ENCODE measurements around the gene L1CAM. TPM values are rescaled to one million over a fixed set of nuclear protein-coding genes. Genes with fewer than 3 reads are reported as not detected.

L1CAM gene
- total and polyA plus RNA-seq, 2 donors (not counting 1 experiment from before 2014, with no cell fraction given), result 9.4 to 19.9 TPM

DNA sequence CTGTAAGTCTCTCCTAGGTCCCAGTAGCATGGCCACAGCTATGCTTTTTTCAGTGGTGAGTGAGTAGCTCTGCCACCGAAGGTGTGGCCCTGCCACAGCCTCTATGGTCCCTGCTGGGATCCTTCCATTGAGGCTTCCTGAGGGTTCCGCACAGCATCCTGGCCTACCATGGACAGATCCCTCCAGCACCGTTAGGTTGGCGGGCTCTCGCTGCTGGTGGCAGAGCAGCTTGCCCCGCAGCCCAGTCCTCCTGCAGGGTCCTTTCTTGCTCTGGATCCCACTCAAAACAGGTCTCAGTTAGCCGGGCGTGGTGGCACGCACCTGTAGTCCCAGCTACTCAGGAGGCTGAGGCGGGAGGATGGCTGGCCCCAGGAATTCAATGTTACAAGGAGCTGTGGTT, 53.2 kb downstream of the L1CAM start:
- Histone ChIP-seq H3K27ac (ENCODE audit: low read length in 2 of 2) (no peak overlapping the region), H3K4me3 (ENCODE audit: control extremely low read depth in 1 of 5, extremely low read depth in 1 of 5, insufficient read depth in 1 of 5, low read depth in 2 of 5, low read length in 4 of 5) (no peak overlapping the region), H3K36me3 (replicated peaks in 1 of 2; ENCODE audit: control extremely low read depth in 1 of 2, control insufficient read depth in 1 of 2, extremely low read depth in 1 of 2, insufficient read depth in 2 of 2, low read length in 1 of 2) (no peaks in the 10 kb centered on the region), H3K9ac (ENCODE audit: low read length) (no peak overlapping the region), H4K20me1 (ENCODE audit: control insufficient read depth, insufficient read depth, low read length, poor library complexity, severe bottlenecking) (no peaks in the 10 kb centered on the region), H2AFZ (ENCODE audit: insufficient read depth, low read depth, low read length, poor library complexity, severe bottlenecking) (no peak overlapping the region), H3K27me3 (replicated peaks in 1 of 4; ENCODE audit: control extremely low read depth in 1 of 4, control insufficient read depth in 3 of 4, insufficient read depth in 4 of 4, low read length in 3 of 4) (peaks cover 0 to 37% (median 8%) of the 10 kb centered on the region in 4 experiments), H3K4me2 (replicated peaks; ENCODE audit: low read depth, low read length, poor library complexity, severe bottlenecking) (no peak overlapping the region), H3K79me2 (ENCODE audit: control insufficient read depth, insufficient read depth, low read length) (no peaks in the 10 kb centered on the region), H3K9me3 (ENCODE audit: control extremely low read depth in 1 of 3, control insufficient read depth in 2 of 3, insufficient read depth in 1 of 3, low read length in 2 of 3) (peaks cover 0 to 9% (median 0%) of the 10 kb centered on the region in 3 donors), H3K4me1 (ENCODE audit: control insufficient read depth in 2 of 2, insufficient read depth in 2 of 2, low read length in 2 of 2) (peaks cover 7 to 16% of the 10 kb centered on the region in 2 donors)
- ChIA-PET CTCF (no interaction called here), POLR2A (no interaction called here)
- H3K27ac Mint-ChIP-seq, result no peak overlapping the region
- DNase-seq (no peak), ATAC-seq (ENCODE audit: low read depth) (no peak)
- no peak overlapping the region for H3K4me3 Mint-ChIP-seq
- 93% methylated on average over 6 of the region's 10 CpGs for WGBS (ENCODE audit: insufficient coverage)
- H3K9me3 Mint-ChIP-seq (ENCODE audit: insufficient read depth), result no peaks in the 10 kb centered on the region
- intact Hi-C loops (cut with micrococcal nuclease), result no loop called here
- H3K27me3 Mint-ChIP-seq, result peaks cover 21% of the 10 kb centered on the region
- TF ChIP-seq EZH2 (IDR thresholded peaks at IDR 0.05; ENCODE audit: borderline replicate concordance, insufficient read depth, low read depth, low read length, poor library complexity, severe bottlenecking), result no peak
- TF ChIP-seq, protein P1, sequence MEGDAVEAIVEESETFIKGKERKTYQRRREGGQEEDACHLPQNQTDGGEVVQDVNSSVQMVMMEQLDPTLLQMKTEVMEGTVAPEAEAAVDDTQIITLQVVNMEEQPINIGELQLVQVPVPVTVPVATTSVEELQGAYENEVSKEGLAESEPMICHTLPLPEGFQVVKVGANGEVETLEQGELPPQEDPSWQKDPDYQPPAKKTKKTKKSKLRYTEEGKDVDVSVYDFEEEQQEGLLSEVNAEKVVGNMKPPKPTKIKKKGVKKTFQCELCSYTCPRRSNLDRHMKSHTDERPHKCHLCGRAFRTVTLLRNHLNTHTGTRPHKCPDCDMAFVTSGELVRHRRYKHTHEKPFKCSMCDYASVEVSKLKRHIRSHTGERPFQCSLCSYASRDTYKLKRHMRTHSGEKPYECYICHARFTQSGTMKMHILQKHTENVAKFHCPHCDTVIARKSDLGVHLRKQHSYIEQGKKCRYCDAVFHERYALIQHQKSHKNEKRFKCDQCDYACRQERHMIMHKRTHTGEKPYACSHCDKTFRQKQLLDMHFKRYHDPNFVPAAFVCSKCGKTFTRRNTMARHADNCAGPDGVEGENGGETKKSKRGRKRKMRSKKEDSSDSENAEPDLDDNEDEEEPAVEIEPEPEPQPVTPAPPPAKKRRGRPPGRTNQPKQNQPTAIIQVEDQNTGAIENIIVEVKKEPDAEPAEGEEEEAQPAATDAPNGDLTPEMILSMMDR (IDR thresholded peaks at IDR 0.05), result no peak
- H3K4me1 Mint-ChIP-seq, result peaks cover 3% of the 10 kb centered on the region

DNA sequence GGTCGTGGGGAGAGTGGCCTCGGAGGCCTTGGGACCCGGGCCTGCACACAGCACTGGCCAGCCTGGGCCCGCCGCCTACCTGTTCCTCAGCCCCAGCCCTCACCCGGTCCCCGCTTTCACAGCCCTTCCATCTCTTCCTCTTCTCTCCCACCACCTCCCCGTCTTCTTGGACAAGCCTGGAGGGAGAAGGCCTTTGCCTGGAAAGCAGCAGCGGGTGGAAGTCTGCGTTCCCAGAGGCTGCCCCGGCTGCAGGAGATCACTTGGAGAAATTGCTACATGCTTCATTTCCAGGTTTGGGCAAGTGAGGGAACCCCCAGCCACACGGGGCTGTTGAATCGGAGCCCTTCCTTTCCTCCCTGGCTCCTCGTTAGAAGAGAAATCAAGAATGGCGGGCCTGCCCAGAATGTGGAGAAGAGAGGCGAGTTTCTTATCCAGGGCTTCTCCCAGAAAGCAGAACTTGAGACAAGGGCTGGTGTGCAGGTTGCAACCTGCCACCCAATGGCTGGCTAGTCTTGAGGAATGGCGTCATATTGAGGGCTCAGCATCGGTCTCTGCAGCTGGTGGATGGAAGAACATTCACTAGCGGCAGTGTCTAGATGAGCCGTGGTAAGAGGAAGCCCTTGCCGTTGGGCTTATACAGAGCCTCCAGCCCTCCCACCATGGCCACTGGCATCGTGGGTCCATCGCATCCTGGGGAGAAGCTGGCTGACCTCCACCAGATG, 54.4 kb downstream of the L1CAM start:
- H3K9me3 ChIP-seq (ENCODE audit: control extremely low read depth in 1 of 3, control insufficient read depth in 2 of 3, insufficient read depth in 1 of 3, low read length in 2 of 3), result peaks cover 0 to 9% (median 0%) of the 10 kb centered on the region in 3 donors
- no peak overlapping the region for H3K27ac ChIP-seq (ENCODE audit: low read length in 2 of 2)
- no peak for DNase-seq
- peaks cover 7 to 16% of the 10 kb centered on the region in 2 donors for H3K4me1 ChIP-seq (ENCODE audit: control insufficient read depth in 2 of 2, insufficient read depth in 2 of 2, low read length in 2 of 2)
- 69% methylated on average over 3 of the region's 23 CpGs for WGBS (ENCODE audit: insufficient coverage)
- H3K36me3 ChIP-seq (replicated peaks in 1 of 2; ENCODE audit: control extremely low read depth in 1 of 2, control insufficient read depth in 1 of 2, extremely low read depth in 1 of 2, insufficient read depth in 2 of 2, low read length in 1 of 2), result no peaks in the 10 kb centered on the region
- Mint-ChIP-seq H3K4me3 (peak overlapping the region; percentile 64), H3K27ac (no peak overlapping the region), H3K4me1 (peaks cover 5% of the 10 kb centered on the region), H3K27me3 (peaks cover 32% of the 10 kb centered on the region), H3K9me3 (ENCODE audit: insufficient read depth) (no peaks in the 10 kb centered on the region)
- ChIA-PET CTCF (no interaction called here), POLR2A (no interaction called here)
- no peak for TF ChIP-seq EZH2 (IDR thresholded peaks at IDR 0.05; ENCODE audit: borderline replicate concordance, insufficient read depth, low read depth, low read length, poor library complexity, severe bottlenecking)
- TF ChIP-seq, protein P1 (IDR thresholded peaks at IDR 0.05), result no peak
- H3K9ac ChIP-seq (ENCODE audit: low read length), result no peak overlapping the region
- no peak overlapping the region for H2AFZ ChIP-seq (ENCODE audit: insufficient read depth, low read depth, low read length, poor library complexity, severe bottlenecking)
- ATAC-seq (ENCODE audit: low read depth), result no peak
- no peaks in the 10 kb centered on the region for H3K79me2 ChIP-seq (ENCODE audit: control insufficient read depth, insufficient read depth, low read length)
- H3K4me2 ChIP-seq (replicated peaks; ENCODE audit: low read depth, low read length, poor library complexity, severe bottlenecking), result peak overlapping the region; percentile 50
- H3K4me3 ChIP-seq (ENCODE audit: control extremely low read depth in 1 of 5, extremely low read depth in 1 of 5, insufficient read depth in 1 of 5, low read depth in 2 of 5, low read length in 4 of 5), result no peak overlapping the region
- H4K20me1 ChIP-seq (ENCODE audit: control insufficient read depth, insufficient read depth, low read length, poor library complexity, severe bottlenecking), result no peaks in the 10 kb centered on the region
- H3K27me3 ChIP-seq (replicated peaks in 1 of 4; ENCODE audit: control extremely low read depth in 1 of 4, control insufficient read depth in 3 of 4, insufficient read depth in 4 of 4, low read length in 3 of 4), result peaks cover 0 to 40% (median 8%) of the 10 kb centered on the region in 4 experiments
- intact Hi-C loops (cut with micrococcal nuclease), result no loop called here
